Uterus (tissue), 2 donors: ENCODE data around the gene OAT.

ENCODE experiments used
- CTCF ChIP-seq, 4 experiments: fragments of 200-600 bp in 2 of 4; fragments of 450-650 bp in 2 of 4; sonication (generic) in 2 of 4; IDR thresholded peaks; one replicate each; pipeline ENCODE4 v1.5.1; 2016 to 2019; ENCODE audit warnings: antibody characterized with exemption in 4 of 4, mild to moderate bottlenecking in 2 of 4, moderate library complexity in 1 of 4
- POLR2A ChIP-seq, 2 donors: fragments of 450-650 bp; IDR thresholded peaks; one replicate each; pipeline ENCODE4 v1.6.1; 2016; ENCODE audit warnings: antibody characterized with exemption in 2 of 2, mild to moderate bottlenecking in 1 of 2, moderate library complexity in 1 of 2

DNA sequence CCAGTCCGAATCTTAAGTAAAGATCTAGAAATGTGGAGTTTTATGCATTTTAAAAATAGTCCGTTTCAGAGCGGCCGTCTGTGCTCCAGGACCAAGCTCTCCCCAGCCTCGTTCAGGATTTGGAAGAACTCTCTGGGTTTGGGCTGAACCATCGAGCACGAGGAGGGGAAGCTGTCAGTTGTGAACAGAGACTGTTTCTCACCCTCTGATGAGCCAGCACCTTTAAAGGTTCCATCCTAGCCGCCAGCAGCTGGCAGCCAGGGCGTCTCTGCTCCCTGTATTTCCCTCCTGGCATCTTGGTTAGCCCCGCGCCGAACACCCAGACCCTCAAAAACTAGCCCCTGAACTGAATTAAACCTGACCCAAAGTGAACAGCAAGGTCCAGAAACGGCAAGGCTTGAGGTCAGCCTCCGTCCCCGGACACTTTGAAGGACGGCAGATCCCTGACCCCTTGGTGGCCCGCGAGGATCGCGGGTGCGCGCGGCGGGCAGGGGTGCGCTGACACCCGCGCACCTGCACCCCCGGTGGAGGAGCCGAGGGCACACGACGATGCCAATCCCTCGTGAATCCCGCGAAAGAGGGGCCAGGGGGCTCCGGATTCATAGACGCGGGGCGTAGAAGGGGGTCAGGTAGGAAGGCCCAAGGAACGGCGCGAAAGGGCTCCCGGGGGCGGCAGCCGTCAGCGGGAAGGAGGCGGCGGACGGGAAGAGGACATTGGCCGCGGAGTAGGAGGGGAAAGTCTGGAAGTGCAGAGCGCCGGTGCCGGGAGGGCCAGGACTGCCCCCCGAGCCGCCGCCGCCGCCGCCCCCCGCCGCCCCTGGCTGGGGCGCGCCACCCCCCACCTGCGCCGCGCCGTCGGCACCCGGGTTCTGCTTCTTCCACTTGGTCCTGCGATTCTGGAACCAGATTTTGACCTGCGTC lies 28.4 kb upstream of the OAT start:
- TF ChIP-seq CTCF (IDR thresholded peaks at IDR 0.05) (no peak), POLR2A (IDR thresholded peaks at IDR 0.05) (no peak)
